ENCODE results near the gene CD68.

Gene CD68

GRCh38 chr17:7559320-7560171 is 19.9 kb upstream of the CD68 start:
- no peak for DNase-seq (ENCODE audit: low spot score)

GRCh38 chr17:7560172-7561027 is 19.0 kb upstream of the CD68 start:
- DNase-seq (ENCODE audit: low spot score) = no peak

- peak; percentile 95 for DNase-seq (ENCODE audit: low spot score)
Measured at GRCh38 chr17:7561028-7561575, 18.3 kb upstream of the CD68 start.

GRCh38 chr17:7561589-7562207 is 17.7 kb upstream of the CD68 start, which contains the start of gene SENP3:
Gene SENP3 (plus strand): TSS chr17:7561919. CDS start chr17:7563077, 1,158 bp downstream.
- peak; percentile 98 for DNase-seq (ENCODE audit: low spot score)

GRCh38 chr17:7562208-7562605 is 17.2 kb upstream of the CD68 start:
- DNase-seq (ENCODE audit: low spot score) = no peak

GRCh38 chr17:7563115-7563869 is 16.1 kb upstream of the CD68 start:
- no peak for DNase-seq (ENCODE audit: low spot score)

GRCh38 chr17:7569571-7569970 is 9.9 kb upstream of the CD68 start:
- no peak for DNase-seq (ENCODE audit: low spot score)

- no peak for DNase-seq (ENCODE audit: low spot score)
Measured at GRCh38 chr17:7570351-7570750, 9.1 kb upstream of the CD68 start.

GRCh38 chr17:7572338-7572587 is 7.2 kb upstream of the CD68 start:
- no peak for DNase-seq (ENCODE audit: low spot score)

GRCh38 chr17:7572588-7573323 is 6.7 kb upstream of the CD68 start:
- peak; percentile 98 for DNase-seq (ENCODE audit: low spot score)

- peak; percentile 88 for DNase-seq (ENCODE audit: low spot score)
Measured at GRCh38 chr17:7573324-7574080, 5.9 kb upstream of the CD68 start.

- DNase-seq (ENCODE audit: low spot score) = no peak
Measured at GRCh38 chr17:7574176-7574953, 5.1 kb upstream of the CD68 start.

- DNase-seq (ENCODE audit: low spot score) = no peak
Measured at GRCh38 chr17:7575481-7575883, 4.0 kb upstream of the CD68 start.

GRCh38 chr17:7575959-7576358 is 3.5 kb upstream of the CD68 start:
- DNase-seq (ENCODE audit: low spot score) = no peak

GRCh38 chr17:7576432-7576937 is 3.0 kb upstream of the CD68 start:
- no peak for DNase-seq (ENCODE audit: low spot score)

GRCh38 chr17:7577327-7578199 is 1.9 kb upstream of the CD68 start:
- no peak for DNase-seq (ENCODE audit: low spot score)

GRCh38 chr17:7579834-7580603 is 581 bp downstream of the CD68 start:
- no peak for DNase-seq (ENCODE audit: low spot score)

Measured in COLO829 (cell line).